GM12864 (cell line): ENCODE data around the gene CCDC186.

Experiments used
- DNase-seq: peaks from one replicate; pipeline ENCODE4 v3.0.0-alpha.2; 2011; ENCODE audit warnings: low read depth
- H3K4me3 ChIP-seq: 2 replicates; pipeline ENCODE4 v1.5.1; 2011; ENCODE audit warnings: mild to moderate bottlenecking, low read depth, low read length, control low read depth
- TF ChIP-seq, protein P1 (sequence below): IDR thresholded peaks from 2 replicates; pipeline ENCODE4 v1.5.1; 2011; ENCODE audit warnings: low read depth, mild to moderate bottlenecking, moderate library complexity, low read length, control low read depth, inconsistent platforms; ENCODE audit errors: missing control alignments

Gene CCDC186

GRCh38 chr10:114207349-114207748 is 33.3 kb upstream of the CCDC186 start:
- TF ChIP-seq, protein P1, sequence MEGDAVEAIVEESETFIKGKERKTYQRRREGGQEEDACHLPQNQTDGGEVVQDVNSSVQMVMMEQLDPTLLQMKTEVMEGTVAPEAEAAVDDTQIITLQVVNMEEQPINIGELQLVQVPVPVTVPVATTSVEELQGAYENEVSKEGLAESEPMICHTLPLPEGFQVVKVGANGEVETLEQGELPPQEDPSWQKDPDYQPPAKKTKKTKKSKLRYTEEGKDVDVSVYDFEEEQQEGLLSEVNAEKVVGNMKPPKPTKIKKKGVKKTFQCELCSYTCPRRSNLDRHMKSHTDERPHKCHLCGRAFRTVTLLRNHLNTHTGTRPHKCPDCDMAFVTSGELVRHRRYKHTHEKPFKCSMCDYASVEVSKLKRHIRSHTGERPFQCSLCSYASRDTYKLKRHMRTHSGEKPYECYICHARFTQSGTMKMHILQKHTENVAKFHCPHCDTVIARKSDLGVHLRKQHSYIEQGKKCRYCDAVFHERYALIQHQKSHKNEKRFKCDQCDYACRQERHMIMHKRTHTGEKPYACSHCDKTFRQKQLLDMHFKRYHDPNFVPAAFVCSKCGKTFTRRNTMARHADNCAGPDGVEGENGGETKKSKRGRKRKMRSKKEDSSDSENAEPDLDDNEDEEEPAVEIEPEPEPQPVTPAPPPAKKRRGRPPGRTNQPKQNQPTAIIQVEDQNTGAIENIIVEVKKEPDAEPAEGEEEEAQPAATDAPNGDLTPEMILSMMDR = no peak
- no peak for DNase-seq
- no peak overlapping the region for H3K4me3 ChIP-seq

DNA sequence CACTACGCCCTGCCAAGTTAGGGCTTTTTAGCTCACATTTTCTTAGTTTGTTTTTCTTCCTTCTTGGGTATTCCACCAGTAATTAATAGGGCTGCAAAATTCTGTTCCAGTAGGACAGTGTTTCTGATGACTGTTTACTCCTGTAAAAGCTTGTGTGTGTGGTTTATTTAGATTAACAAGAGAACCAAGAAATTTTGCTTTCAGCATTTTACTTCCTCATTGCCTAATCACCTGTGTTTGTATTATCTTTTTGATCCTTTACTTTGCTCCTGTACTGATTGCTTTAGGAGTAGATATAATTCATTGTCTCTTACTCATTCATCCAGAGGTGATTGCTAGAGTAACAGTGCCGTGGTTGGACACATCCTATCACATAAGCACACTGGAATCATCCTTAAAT is 32.9 kb upstream of the CCDC186 start:
- DNase-seq = no peak
- no peak overlapping the region for H3K4me3 ChIP-seq
- TF ChIP-seq, protein P1 = no peak

- H3K4me3 ChIP-seq = no peak overlapping the region
- no peak for DNase-seq
- TF ChIP-seq, protein P1 = no peak
Measured at GRCh38 chr10:114202812-114203211, 28.8 kb upstream of the CCDC186 start.

DNA sequence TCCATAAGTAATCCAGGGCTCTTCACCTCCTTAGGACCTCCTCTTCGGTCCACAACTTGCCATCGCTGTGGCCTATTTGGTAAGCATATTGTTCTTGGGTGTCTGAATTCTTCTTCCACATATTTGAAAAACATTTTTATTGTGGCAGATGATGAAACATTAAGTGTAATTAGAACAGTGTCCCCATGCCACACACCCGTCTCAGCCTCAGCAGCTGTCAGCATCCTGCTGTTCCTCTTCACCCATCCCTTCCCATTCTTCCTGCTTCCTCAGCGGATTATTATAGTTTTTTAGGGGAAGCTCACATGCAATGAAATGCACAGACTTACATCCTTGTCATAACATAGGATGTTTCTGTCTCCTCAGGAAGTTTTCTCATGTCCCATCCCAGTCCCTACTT is 25.2 kb upstream of the CCDC186 start:
- no peak overlapping the region for H3K4me3 ChIP-seq
- DNase-seq = no peak
- TF ChIP-seq, protein P1 = no peak

GRCh38 chr10:114195079-114195478 is 21.1 kb upstream of the CCDC186 start:
- peak; percentile 52 for DNase-seq
- H3K4me3 ChIP-seq = no peak overlapping the region

DNA sequence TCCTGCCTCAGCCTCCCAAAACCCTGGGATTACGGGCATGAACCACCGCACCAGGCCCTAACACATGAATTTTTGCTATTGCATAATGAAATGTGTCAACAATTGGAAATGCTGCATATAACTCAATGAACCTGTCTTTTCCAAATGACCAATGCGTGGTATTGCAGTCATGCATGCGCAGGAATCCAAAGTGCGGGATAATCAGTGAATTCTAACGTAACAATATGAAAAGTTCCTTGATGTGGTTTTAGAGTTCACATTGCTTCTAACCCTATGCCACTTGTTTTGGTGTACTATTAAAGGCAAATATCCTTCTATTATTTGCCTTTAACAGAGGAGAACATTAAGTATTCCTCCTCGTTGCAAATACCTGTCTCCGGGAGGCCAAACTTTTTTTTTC is 15.7 kb upstream of the CCDC186 start:
- DNase-seq = no peak
- TF ChIP-seq, protein P1 = no peak

More at GRCh38 chr10:114195079-114195478, 21.1 kb upstream of the CCDC186 start:
- TF ChIP-seq, protein P1 = no peak

GRCh38 chr10:114188900-114189299 is 14.9 kb upstream of the CCDC186 start:
- TF ChIP-seq, protein P1 = no peak
- H3K4me3 ChIP-seq = no peak overlapping the region
- DNase-seq = no peak

More for the DNA sequence above, 15.7 kb upstream of the CCDC186 start:
- H3K4me3 ChIP-seq = no peak overlapping the region
